BLaER1 (cell line): ENCODE measurements around the gene NR2F1.

ENCODE experiments used
- H3K27ac ChIP-seq: shearing (Covaris generic); formaldehyde crosslinking; 2 replicates; pipeline ENCODE4 v1.8.1; 2022
- H3K27me3 ChIP-seq: shearing (Covaris generic); formaldehyde crosslinking; 2 replicates; pipeline ENCODE4 v1.8.1; 2022
- H3K36me3 ChIP-seq: shearing (Covaris generic); formaldehyde crosslinking; 2 replicates; pipeline ENCODE4 v1.8.1; 2022
- H3K4me1 ChIP-seq: shearing (Covaris generic); formaldehyde crosslinking; 2 replicates; pipeline ENCODE4 v1.8.1; 2022
- H3K4me2 ChIP-seq: shearing (Covaris generic); formaldehyde crosslinking; 2 replicates; pipeline ENCODE4 v1.8.1; 2022
- H3K4me3 ChIP-seq: shearing (Covaris generic); formaldehyde crosslinking; 2 replicates; pipeline ENCODE4 v1.8.1; 2022
- H3K9ac ChIP-seq: shearing (Covaris generic); formaldehyde crosslinking; 2 replicates; pipeline ENCODE4 v1.8.1; 2022
- H3K9me3 ChIP-seq: shearing (Covaris generic); formaldehyde crosslinking; 2 replicates; pipeline ENCODE4 v1.8.1; 2022
- H4K20me1 ChIP-seq: shearing (Covaris generic); formaldehyde crosslinking; 2 replicates; pipeline ENCODE4 v1.8.1; 2022
- Cebpa-rat ChIP-seq: shearing (Covaris generic); IDR thresholded peaks from 2 replicates; pipeline ENCODE4 v1.8.1; 2022

Gene NR2F1

GRCh38 chr5:93584596-93585040 lies 1.6 kb downstream of the NR2F1 start:
- peaks cover 100% of the 10 kb centered on the region for H3K27me3 ChIP-seq

DNA sequence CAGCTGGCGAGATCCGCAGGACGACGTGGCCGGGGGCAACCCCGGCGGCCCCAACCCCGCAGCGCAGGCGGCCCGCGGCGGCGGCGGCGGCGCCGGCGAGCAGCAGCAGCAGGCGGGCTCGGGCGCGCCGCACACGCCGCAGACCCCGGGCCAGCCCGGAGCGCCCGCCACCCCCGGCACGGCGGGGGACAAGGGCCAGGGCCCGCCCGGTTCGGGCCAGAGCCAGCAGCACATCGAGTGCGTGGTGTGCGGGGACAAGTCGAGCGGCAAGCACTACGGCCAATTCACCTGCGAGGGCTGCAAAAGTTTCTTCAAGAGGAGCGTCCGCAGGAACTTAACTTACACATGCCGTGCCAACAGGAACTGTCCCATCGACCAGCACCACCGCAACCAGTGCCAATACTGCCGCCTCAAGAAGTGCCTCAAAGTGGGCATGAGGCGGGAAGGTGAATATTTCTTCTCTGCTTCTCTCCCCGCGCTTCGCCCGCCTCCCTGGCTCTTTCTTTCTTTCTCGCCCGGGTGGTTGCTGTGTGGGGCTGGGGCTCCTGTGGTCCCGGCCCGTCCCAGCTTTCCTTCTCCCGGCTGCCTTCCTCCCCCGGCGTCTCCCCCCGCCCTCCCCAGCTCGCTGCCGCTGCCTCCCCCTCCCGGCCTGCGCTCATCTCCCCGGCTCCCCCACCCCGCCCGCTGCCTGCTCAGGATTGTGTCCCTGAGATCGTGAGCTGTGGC lies 2.2 kb downstream of the NR2F1 start:
- H3K9ac ChIP-seq, result no peak overlapping the region

More at GRCh38 chr5:93584596-93585040, 1.6 kb downstream of the NR2F1 start:
- peaks cover 90% of the 10 kb centered on the region for H4K20me1 ChIP-seq
- peaks cover 23% of the 10 kb centered on the region for H3K4me1 ChIP-seq
- H3K9ac ChIP-seq, result no peak overlapping the region
- H3K9me3 ChIP-seq, result peaks cover 13% of the 10 kb centered on the region
- TF ChIP-seq Cebpa-rat, result no peak
- no peak overlapping the region for H3K27ac ChIP-seq
- H3K4me2 ChIP-seq, result peak overlapping the region; percentile 80
- peak overlapping the region; percentile 57 for H3K4me3 ChIP-seq
- no peaks in the 10 kb centered on the region for H3K36me3 ChIP-seq

GRCh38 chr5:93585767-93586385 lies 2.9 kb downstream of the NR2F1 start:
- Histone ChIP-seq H3K4me2 (no peak overlapping the region), H3K27ac (no peak overlapping the region), H3K27me3 (peaks cover 100% of the 10 kb centered on the region), H3K9me3 (peaks cover 13% of the 10 kb centered on the region), H3K36me3 (no peaks in the 10 kb centered on the region), H4K20me1 (peaks cover 85% of the 10 kb centered on the region), H3K9ac (no peak overlapping the region), H3K4me3 (no peak overlapping the region), H3K4me1 (peaks cover 10% of the 10 kb centered on the region)
- TF ChIP-seq Cebpa-rat, result no peak

More for the DNA sequence above, 2.2 kb downstream of the NR2F1 start:
- peaks cover 90% of the 10 kb centered on the region for H4K20me1 ChIP-seq
- H3K4me1 ChIP-seq, result peaks cover 17% of the 10 kb centered on the region
- H3K4me3 ChIP-seq, result no peak overlapping the region
- no peaks in the 10 kb centered on the region for H3K36me3 ChIP-seq
- H3K27ac ChIP-seq, result no peak overlapping the region
- peaks cover 100% of the 10 kb centered on the region for H3K27me3 ChIP-seq
- peak overlapping the region; percentile 30 for H3K4me2 ChIP-seq
- H3K9me3 ChIP-seq, result peaks cover 13% of the 10 kb centered on the region
- TF ChIP-seq Cebpa-rat, result no peak

- no peak for TF ChIP-seq Cebpa-rat
- no peak overlapping the region for H3K27ac ChIP-seq
- no peak overlapping the region for H3K4me3 ChIP-seq
- peaks cover 7% of the 10 kb centered on the region; the same call in 1 of the 2 replicates for H3K4me1 ChIP-seq
- H4K20me1 ChIP-seq, result peaks cover 88% of the 10 kb centered on the region
- H3K27me3 ChIP-seq, result peaks cover 100% of the 10 kb centered on the region
- no peak overlapping the region for H3K4me2 ChIP-seq
- H3K36me3 ChIP-seq, result no peaks in the 10 kb centered on the region
- H3K9ac ChIP-seq, result no peak overlapping the region
- peaks cover 13% of the 10 kb centered on the region for H3K9me3 ChIP-seq
Observed at GRCh38 chr5:93586736-93587596, 3.9 kb downstream of the NR2F1 start.

DNA sequence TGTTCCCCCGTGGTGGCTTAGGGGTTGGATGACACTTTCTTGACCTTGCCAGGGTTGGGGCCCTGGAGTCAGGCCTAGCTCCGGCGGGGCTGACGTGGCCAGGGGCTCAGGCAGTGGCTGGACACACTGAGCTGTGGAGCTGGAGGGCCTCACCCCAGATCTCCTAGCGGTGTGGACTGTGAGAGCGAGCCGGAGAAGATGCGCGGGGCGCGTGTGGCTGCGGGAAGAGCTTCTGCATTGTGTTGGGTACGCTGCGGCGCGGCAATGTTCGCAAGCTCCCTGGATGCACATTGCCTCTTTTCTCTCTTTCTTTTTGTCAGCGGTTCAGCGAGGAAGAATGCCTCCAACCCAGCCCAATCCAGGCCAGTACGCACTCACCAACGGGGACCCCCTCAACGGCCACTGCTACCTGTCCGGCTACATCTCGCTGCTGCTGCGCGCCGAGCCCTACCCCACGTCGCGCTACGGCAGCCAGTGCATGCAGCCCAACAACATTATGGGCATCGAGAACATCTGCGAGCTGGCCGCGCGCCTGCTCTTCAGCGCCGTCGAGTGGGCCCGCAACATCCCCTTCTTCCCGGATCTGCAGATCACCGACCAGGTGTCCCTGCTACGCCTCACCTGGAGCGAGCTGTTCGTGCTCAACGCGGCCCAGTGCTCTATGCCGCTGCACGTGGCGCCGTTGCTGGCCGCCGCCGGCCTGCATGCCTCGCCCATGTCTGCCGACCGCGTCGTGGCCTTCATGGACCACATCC lies 4.8 kb downstream of the NR2F1 start:
- Histone ChIP-seq H3K27ac (no peak overlapping the region), H3K27me3 (peaks cover 100% of the 10 kb centered on the region), H3K9ac (no peak overlapping the region), H3K4me3 (0 out of 2 replicates have a peak overlapping the region, but pooled peaks have one; percentile 11), H3K9me3 (peaks cover 13% of the 10 kb centered on the region), H3K4me2 (no peak overlapping the region), H4K20me1 (peaks cover 82% of the 10 kb centered on the region), H3K4me1 (peaks cover 7% of the 10 kb centered on the region; the same call in 1 of the 2 replicates), H3K36me3 (no peaks in the 10 kb centered on the region)
- TF ChIP-seq Cebpa-rat, result no peak

DNA sequence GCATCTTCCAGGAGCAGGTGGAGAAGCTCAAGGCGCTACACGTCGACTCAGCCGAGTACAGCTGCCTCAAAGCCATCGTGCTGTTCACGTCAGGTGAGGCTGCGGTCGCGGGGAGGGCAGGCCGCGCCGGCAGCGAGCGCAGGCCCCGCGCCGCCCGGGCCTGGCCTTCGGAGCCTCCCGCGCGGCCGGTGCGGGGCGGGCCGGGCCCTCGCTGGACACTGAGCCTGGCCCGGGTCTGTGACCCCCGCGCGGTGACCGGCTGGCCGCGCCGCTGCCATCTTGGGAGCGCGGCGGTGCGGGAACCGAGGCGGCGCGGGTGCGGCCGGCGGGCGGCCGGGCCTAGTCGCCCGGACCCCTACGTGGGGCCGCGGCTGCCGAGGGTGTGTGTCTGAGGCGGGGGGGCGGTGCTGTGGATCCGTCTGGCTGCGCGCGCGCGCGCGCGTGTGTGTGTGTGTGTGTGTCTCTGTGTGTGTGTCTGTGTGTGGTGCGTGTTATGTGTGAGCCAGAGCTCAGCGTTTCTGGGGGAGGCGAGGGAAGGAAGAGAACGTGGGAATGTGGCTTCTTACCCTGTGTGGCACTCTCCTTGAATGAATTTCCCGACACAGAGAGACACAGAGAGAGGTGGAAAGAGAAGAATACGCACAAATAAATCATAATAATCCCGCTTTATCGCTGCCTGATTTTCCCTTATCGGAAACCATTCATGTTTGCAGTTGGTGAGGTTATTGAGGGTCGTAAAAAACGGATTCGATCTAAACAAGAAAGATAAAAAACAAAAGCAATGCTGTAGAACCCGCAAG lies 5.5 kb downstream of the NR2F1 start:
- Histone ChIP-seq H3K36me3 (no peaks in the 10 kb centered on the region), H3K9ac (no peak overlapping the region), H3K9me3 (peaks cover 13% of the 10 kb centered on the region), H3K27me3 (peaks cover 100% of the 10 kb centered on the region), H4K20me1 (peaks cover 82% of the 10 kb centered on the region), H3K4me1 (peaks cover 7% of the 10 kb centered on the region; the same call in 1 of the 2 replicates), H3K4me3 (no peak overlapping the region), H3K27ac (no peak overlapping the region), H3K4me2 (no peak overlapping the region)
- no peak for TF ChIP-seq Cebpa-rat

- H3K36me3 ChIP-seq, result no peaks in the 10 kb centered on the region
- H4K20me1 ChIP-seq, result peaks cover 78% of the 10 kb centered on the region
- peaks cover 13% of the 10 kb centered on the region for H3K9me3 ChIP-seq
- no peak for TF ChIP-seq Cebpa-rat
- H3K4me1 ChIP-seq, result peaks cover 1% of the 10 kb centered on the region; the same call in 1 of the 2 replicates
- H3K4me2 ChIP-seq, result no peak overlapping the region
- H3K27ac ChIP-seq, result no peak overlapping the region
- no peak overlapping the region for H3K4me3 ChIP-seq
- H3K27me3 ChIP-seq, result peaks cover 100% of the 10 kb centered on the region
- H3K9ac ChIP-seq, result no peak overlapping the region
Observed at GRCh38 chr5:93589152-93589828, 6.3 kb downstream of the NR2F1 start.

- peaks cover 17% of the 10 kb centered on the region for H3K9me3 ChIP-seq
- H4K20me1 ChIP-seq, result peaks cover 82% of the 10 kb centered on the region
- no peak overlapping the region for H3K4me3 ChIP-seq
- no peaks in the 10 kb centered on the region for H3K36me3 ChIP-seq
- H3K4me2 ChIP-seq, result no peak overlapping the region
- TF ChIP-seq Cebpa-rat, result no peak
- H3K9ac ChIP-seq, result no peak overlapping the region
- no peak overlapping the region for H3K27ac ChIP-seq
- no peaks in the 10 kb centered on the region for H3K4me1 ChIP-seq
- H3K27me3 ChIP-seq, result peaks cover 100% of the 10 kb centered on the region
Observed at GRCh38 chr5:93589829-93590215, 6.8 kb downstream of the NR2F1 start.
